Effector CD8-positive, alpha-beta T cell (primary cell): ENCODE data around the gene RMND5A.
A peak's percentile ranks its signal among the peaks of the same experiment; 100 is the strongest.
"Not testable (repeated sequence)": the region's sequence is repeated elsewhere in the genome, so short reads cannot be mapped to it uniquely, and the experiment has no call there.

ENCODE experiments used
- DNase-seq: peaks from one replicate; lab custom pipeline; 2025; lab: John Stamatoyannopoulos, UW

Gene RMND5A

DNA sequence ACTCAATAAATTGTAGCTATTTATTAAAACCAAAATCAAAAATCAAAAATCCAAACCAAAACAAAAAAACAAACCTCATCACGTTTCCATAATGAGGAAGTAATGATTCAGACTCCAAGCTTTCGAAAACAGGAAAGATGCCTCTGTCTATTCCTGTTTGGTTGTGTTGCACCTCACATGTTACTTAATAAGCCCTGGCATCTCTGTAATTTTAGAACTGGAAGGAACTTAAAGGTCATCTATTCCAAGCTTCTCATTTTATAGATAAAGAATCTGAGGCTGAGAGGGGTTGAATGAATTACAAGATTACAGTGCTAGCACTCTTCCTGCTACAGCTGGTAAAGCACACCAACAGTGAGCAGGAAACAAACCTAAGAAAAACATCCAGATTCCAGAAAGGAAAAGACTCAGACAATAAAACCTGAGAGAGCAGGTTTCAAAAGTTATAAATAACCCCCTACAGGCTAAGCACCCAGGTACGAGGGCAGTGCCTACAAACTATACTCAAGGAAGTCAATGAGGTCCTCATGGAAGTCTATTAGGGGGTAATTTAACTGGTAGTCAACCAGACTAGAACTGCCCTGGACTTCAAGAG lies 5.4 kb upstream of the RMND5A start:
- DNase-seq = not testable (repeated sequence)

DNA sequence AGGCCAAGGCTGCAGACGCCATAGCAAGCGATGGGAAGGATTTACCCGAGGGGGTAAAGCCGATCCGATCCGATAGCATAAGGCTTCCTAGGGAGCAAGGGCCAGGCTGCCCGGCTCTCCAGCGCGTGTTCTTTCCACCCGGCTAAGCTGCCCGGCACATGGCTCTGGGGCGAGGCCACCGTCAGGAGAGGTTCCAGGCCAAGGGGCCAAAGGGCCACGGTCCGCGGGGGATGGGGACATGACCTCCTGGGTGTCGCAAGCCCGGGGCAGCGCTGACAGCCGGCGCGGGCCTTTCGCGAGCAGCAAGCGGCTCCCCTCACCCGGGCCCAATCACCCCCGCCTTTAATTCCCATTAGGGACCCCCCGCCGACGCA lies 841 bp upstream of the RMND5A start:
- not testable (repeated sequence) for DNase-seq

- peak; percentile 32 for DNase-seq
Measured at GRCh38 chr2:86720540-86721320, 639 bp downstream of the RMND5A start.

- not testable (repeated sequence) for DNase-seq
Measured at GRCh38 chr2:86725706-86726105, 5.6 kb downstream of the RMND5A start.

DNA sequence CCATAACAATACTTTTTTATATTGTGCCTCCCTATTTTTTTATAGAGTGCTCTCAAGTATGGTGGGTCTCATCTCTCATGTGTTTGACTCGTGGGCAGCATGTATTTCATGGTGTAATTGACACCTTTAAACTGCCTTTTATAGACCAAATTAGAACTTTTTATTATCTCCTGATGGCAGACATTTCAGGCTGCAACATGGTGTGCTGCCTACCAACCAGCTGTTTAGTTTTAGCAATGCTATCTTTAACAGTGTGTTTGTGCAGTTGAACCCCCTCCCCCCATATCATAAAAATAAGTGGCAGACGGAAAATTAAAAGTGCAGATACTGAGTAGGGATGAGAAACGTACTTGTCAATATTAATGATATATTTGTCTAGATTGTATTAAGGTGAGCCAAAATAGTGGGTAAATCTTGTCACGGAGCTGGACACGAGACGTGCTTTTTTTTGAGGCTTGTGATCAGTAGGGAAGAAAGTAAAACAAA lies 12.0 kb downstream of the RMND5A start:
- DNase-seq = not testable (repeated sequence)

- DNase-seq = not testable (repeated sequence)
Measured at GRCh38 chr2:86732837-86733236, 12.7 kb downstream of the RMND5A start.

DNA sequence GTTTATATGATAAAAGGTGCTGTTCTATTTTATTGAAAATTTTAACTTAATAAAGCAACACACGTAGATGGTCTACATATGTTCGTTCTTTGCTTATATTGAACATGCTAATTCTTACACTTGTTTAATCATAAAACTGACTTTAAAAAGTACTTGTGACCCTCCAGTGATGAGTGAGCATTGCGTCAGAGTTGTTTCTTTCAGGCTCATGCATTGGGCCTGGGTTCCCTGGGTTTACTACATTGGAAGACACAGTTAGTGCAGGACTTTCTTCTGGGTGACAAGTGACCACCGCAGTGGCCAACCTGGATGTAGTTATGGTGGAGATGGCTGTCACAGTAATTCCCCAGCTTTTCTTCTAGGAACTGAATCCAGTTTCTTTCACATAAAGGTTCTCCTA lies 13.4 kb downstream of the RMND5A start:
- not testable (repeated sequence) for DNase-seq

DNA sequence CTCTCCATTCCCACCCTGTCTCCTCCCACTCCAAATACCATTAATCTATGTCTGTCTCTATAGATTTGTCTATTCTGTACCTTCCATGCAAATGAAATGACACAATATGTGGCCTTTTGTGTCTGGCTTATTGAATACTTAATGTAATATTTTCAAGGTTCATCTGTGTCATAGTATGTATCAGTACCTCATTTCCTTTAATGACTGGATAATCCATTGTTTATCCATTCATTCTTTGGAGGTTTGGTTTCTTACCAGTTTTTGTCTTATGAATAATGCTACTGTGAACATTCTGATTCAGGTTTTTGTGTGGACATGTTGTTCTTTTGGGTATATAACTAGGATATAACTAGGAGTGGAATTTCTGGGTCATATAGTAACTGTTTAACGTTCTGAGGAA lies 14.8 kb downstream of the RMND5A start:
- not testable (repeated sequence) for DNase-seq

GRCh38 chr2:86739485-86739884 lies 19.4 kb downstream of the RMND5A start:
- not testable (repeated sequence) for DNase-seq

- DNase-seq = not testable (repeated sequence)
Measured at GRCh38 chr2:86739889-86740288, 19.8 kb downstream of the RMND5A start.

DNA sequence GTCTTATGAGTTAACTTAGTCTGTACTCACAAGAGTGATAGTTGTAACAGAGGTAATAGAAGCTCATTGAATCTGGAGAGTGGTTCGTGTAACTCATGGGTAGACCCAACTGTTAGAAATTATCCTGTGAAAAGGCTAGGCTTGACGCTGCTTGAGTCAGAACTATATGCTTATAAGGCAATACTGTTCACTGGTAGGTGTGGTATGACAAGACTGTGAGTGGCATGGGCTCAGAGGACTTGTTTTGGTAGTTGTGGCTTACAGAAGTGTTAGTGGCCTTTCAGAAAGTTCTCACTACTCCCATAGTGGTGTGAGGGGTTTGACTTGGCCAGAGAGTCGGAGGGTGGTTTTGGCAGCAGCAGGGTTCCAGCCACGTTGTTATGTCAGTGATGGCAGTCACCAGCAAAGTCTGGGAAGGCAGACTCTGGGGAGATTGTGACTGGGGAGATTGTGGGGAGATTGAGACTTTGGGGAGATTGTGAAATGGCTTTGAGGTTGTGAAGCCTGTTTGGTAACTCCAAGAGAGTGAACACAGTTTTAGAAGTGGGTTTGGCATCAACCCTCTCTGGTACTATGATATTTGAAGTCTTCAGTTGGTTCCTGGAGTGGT lies 21.9 kb downstream of the RMND5A start:
- DNase-seq = not testable (repeated sequence)

GRCh38 chr2:86744152-86744551 lies 24.1 kb downstream of the RMND5A start:
- no peak for DNase-seq

DNA sequence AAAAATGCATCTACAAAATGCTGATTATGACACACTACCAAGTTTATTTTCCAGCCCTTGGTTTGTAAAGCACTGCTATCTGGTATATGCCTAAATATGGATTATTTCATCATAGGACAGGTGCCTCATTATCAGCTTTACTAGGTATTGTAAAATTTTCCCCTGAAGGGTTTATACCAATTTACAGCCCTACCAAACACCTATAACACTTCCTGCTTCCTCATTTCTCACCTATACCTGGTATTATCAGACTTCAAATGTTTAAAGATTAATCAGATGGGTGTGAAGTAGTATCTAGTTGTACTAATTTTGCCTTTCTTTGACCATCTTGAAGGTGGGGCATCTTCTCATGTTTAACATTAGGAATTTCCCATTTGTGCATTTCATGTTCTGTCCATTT lies 26.8 kb downstream of the RMND5A start:
- no peak for DNase-seq

DNA sequence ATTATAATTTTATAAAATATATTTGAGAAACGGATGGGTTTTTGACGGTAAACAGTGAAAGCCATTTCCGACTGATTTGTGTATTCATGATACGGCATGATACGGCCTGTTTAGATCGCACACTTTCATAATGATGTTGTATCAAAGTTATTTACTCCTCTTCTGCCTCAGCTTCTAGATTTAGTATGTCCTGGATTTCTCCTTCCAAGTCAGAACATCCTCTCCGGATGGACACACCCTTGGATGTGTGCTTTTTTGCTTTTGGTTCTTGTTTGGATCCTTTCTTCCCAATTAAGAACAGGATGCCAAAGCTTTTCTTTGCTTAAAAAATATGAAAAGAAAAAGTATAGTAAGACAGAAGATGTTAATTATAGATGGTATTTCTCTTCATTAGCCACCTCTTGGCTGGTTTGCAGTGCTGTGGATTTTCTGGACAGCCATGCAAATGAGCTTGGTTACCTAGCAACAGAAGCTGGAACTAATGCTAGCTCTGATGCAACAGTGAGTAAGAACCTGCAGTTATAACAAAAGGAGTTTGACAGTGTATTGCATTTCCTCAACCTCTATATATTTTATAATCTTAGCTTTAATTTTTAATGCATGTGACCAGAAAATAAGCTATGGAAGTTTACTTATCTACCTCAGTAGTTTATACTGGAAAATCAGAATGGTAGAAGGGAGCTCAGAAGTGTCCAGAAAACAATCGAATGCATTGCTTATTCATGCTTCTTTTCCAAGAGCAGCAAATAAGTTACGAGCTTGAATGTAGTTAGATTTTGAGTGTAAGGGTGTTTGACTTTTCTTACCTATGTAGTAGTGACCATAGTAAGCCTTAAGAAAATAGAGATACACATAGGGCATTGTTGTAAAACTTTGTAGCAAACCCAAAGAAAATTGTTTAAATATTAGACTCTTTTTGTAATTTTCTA lies 27.9 kb downstream of the RMND5A start:
- DNase-seq = no peak

DNA sequence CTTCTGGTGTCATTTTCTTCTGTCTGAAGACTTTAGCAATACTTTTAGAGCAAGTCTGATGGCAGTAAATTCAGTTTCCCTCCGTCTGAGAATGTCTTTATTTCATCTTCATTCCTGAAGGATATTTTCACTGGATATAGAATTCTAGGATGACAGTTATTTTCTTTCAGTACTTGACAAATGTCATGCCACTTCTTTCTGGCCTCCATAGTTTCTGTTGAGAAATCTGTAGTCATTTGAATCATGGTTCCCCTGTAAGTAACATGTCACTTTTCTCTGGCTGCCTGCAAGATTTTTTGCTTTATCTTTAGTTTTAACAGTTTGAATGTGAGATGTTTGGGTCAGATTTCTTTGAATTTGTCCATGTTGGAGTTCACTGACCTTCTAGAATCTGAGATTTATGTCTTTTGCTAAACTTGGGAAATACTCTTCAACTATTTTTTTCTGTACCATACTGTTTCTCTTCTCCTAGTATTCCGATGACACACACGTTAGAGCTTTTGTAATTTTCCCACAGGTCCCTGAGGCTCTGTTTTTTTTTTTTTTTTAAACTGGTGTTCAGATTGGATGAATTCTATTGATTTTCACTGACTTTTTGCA lies 30.2 kb downstream of the RMND5A start:
- DNase-seq = no peak

GRCh38 chr2:86751778-86752177 lies 31.7 kb downstream of the RMND5A start:
- no peak for DNase-seq

GRCh38 chr2:86752934-86753333 lies 32.8 kb downstream of the RMND5A start:
- no peak for DNase-seq

DNA sequence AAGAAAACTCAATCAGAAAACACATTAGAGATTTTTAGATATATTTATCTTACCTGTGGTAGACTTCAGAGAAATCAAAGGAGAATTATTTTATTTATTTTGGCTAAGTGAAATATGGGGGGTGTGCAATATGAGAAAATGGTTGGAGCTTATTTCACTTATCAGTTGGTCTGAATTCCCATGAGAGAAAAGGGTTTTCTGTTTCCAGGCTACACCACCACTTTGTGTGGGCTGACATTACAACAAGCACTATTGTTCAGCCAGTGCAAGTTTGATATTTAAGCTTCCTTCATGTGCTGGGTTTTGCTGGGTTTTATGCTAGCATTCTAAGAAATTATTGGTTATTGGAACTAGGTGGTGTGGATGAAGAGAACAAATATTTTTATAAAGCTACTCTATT lies 33.5 kb downstream of the RMND5A start:
- DNase-seq = no peak

- DNase-seq = no peak
Measured at GRCh38 chr2:86758405-86758804, 38.3 kb downstream of the RMND5A start.

- DNase-seq = no peak
Measured at GRCh38 chr2:86760371-86760770, 40.3 kb downstream of the RMND5A start.

DNA sequence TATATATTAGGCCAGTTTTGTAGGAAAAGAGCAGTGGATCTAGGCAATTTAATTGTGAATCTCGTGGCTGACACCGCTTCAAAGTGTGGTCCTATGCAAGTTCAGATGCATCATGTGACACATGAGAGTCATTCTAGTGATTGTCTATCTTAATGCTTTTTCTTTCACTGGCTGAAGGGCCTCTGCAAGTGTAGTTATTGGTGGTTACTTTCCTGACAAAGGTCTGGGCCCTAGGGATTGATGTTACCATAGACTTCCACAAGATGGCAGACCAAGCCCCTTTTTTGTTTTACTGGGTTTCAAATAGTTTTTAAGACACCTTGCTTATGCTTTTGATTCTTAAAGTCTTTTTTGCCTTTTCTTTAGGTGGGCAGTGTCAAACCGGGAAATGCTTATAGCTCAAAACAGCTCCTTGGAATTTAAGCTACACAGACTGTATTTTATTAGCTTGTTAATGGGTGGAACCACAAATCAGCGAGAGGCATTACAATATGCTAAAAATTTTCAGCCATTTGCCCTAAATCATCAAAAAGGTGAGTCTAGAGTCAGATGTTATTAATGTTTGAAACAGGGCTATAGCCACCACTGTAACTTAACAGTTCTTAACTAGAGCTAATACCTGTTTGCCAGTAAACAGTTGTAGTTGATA lies 44.7 kb downstream of the RMND5A start:
- DNase-seq = peak; percentile 28
